ENCODE results near the gene NMNAT3.
"Not testable (repeated sequence)": the region's sequence is repeated elsewhere in the genome, so short reads cannot be mapped to it uniquely, and the experiment has no call there.

NMNAT3 gene

GRCh38 chr3:139634111-139634635 is 43.6 kb downstream of the NMNAT3 start:
- no peak for DNase-seq

GRCh38 chr3:139633511-139633910 is 44.3 kb downstream of the NMNAT3 start:
- DNase-seq, result no peak

- DNase-seq, result no peak
Measured at GRCh38 chr3:139630542-139630941, 47.2 kb downstream of the NMNAT3 start.

GRCh38 chr3:139629033-139629432 is 48.7 kb downstream of the NMNAT3 start:
- DNase-seq, result peak; percentile 29

GRCh38 chr3:139627759-139628158 is 50.0 kb downstream of the NMNAT3 start:
- no peak for DNase-seq

- DNase-seq, result no peak
Measured at GRCh38 chr3:139620438-139620837, 57.3 kb downstream of the NMNAT3 start.

- DNase-seq, result no peak
Measured at GRCh38 chr3:139619484-139619883, 58.3 kb downstream of the NMNAT3 start.

GRCh38 chr3:139617672-139618268 is 60.0 kb downstream of the NMNAT3 start:
- no peak for DNase-seq

- no peak for DNase-seq
Measured at GRCh38 chr3:139611528-139611927, 66.2 kb downstream of the NMNAT3 start.

GRCh38 chr3:139610886-139611285 is 66.9 kb downstream of the NMNAT3 start:
- no peak for DNase-seq

- no peak for DNase-seq
Measured at GRCh38 chr3:139608924-139609323, 68.8 kb downstream of the NMNAT3 start.

- DNase-seq, result no peak
Measured at GRCh38 chr3:139608108-139608380, 69.7 kb downstream of the NMNAT3 start.

GRCh38 chr3:139607257-139608107 is 70.3 kb downstream of the NMNAT3 start:
- DNase-seq, result no peak

- no peak for DNase-seq
Measured at GRCh38 chr3:139602003-139602402, 75.8 kb downstream of the NMNAT3 start.

GRCh38 chr3:139601191-139601961 is 76.4 kb downstream of the NMNAT3 start:
- peak; percentile 5 for DNase-seq

GRCh38 chr3:139597947-139598346 is 79.8 kb downstream of the NMNAT3 start:
- no peak for DNase-seq

GRCh38 chr3:139591186-139591585 is 86.6 kb downstream of the NMNAT3 start:
- DNase-seq, result not testable (repeated sequence)

- no peak for DNase-seq
Measured at GRCh38 chr3:139588450-139588849, 89.3 kb downstream of the NMNAT3 start.

- no peak for DNase-seq
Measured at GRCh38 chr3:139587797-139588196, 90.0 kb downstream of the NMNAT3 start.

GRCh38 chr3:139586420-139587017 is 91.3 kb downstream of the NMNAT3 start:
- no peak for DNase-seq

GRCh38 chr3:139585820-139586219 is 92.0 kb downstream of the NMNAT3 start:
- DNase-seq, result no peak

GRCh38 chr3:139583651-139584050 is 94.1 kb downstream of the NMNAT3 start:
- not testable (repeated sequence) for DNase-seq

GRCh38 chr3:139578783-139579182 is 99.0 kb downstream of the NMNAT3 start:
- DNase-seq, result no peak
